Spinal cord (tissue), 10 donors: Measurements from ENCODE around the gene GOT2. TPM values are rescaled to one million over a fixed set of nuclear protein-coding genes. Genes with fewer than 3 reads are reported as not detected.
"Not testable (repeated sequence)": the region's sequence is repeated elsewhere in the genome, so short reads cannot be mapped to it uniquely, and the experiment has no call there.

Experiments used
- DNase-seq, 6 donors: peaks; one replicate each; pipeline versions ENCODE4 v3.0.0 to v3.0.0-alpha.2; 2013 to 2015; ENCODE audit warnings: low spot score in 6 of 6, low read depth in 4 of 6
- H3K27ac ChIP-seq: one replicate; pipeline ENCODE4 v1.5.1; 2013; ENCODE audit warnings: low read depth, low read length, control low read depth
- H3K27me3 ChIP-seq: one replicate; pipeline ENCODE4 v1.6.1; 2013; ENCODE audit warnings: low read length; ENCODE audit not compliant: control insufficient read depth, insufficient read depth
- H3K36me3 ChIP-seq: one replicate; pipeline ENCODE4 v1.6.1; 2013; ENCODE audit warnings: low read length; ENCODE audit not compliant: control insufficient read depth, insufficient read depth
- H3K4me1 ChIP-seq: one replicate; pipeline ENCODE4 v1.6.1; 2013; ENCODE audit warnings: low read length; ENCODE audit not compliant: control insufficient read depth, insufficient read depth
- H3K4me3 ChIP-seq: one replicate; pipeline ENCODE4 v1.5.1; 2013; ENCODE audit warnings: low read depth, low read length, control low read depth
- H3K9me3 ChIP-seq: one replicate; pipeline ENCODE4 v1.6.1; 2013; ENCODE audit warnings: low read length; ENCODE audit not compliant: control insufficient read depth, insufficient read depth
- WGBS: methylation state at CpG from one replicate; pipeline ENCODE4 v1.1.5; 2013; ENCODE audit warnings: missing lambda C conversion rate; ENCODE audit not compliant: insufficient coverage; 5-methylcytosine and 5-hydroxymethylcytosine counted together
- polyA plus RNA-seq, 2 donors: library from polyadenylated mRNA; unstranded; fragments of 120-200 nt; gene quantifications; one replicate each; pipeline ENCODE4 v1.2.1, GENCODE V29; 2013; ENCODE audit not compliant: insufficient read length in 2 of 2
- total RNA-seq, 2 donors: library from RNA; depleted of rRNA in 1 of 2; stranded (reverse); fragments of 120-200 nt in 1 of 2; fragments of >200 nt in 1 of 2; gene quantifications; one replicate each; pipeline versions ENCODE4 v1.2.3 to v1.2.4, GENCODE V29; 2013 to 2014
- donor health status: healthy.

Gene GOT2
- total and polyA plus RNA-seq, 4 donors: 58.1 to 135 (median 108) TPM

DNA sequence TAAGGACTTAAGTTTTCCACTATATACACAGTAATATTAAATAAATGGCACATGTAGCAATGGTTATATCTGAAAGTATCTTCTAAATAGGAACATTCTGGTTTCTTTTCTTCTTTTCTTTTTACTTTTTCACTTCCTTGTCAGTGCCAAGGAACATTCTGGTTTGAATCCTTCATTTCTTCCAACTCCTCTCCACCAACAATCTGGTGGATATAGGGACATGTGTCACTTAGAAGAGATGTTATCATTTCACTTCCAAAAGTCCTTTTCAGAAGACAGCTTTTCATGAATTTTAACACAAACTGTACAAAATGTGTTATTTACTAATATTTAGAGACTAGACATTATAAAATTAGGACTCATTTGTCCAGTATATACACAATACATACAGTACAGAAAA lies 7.9 kb upstream of the GOT2 start:
- no peak overlapping the region for H3K4me3 ChIP-seq
- H3K9me3 ChIP-seq: no peaks in the 10 kb centered on the region
- H3K27me3 ChIP-seq: no peaks in the 10 kb centered on the region
- H3K4me1 ChIP-seq: no peaks in the 10 kb centered on the region
- no peak overlapping the region for H3K27ac ChIP-seq
- no peaks in the 10 kb centered on the region for H3K36me3 ChIP-seq
- peak in 1 of 6 donors; percentile 67 for DNase-seq

DNA sequence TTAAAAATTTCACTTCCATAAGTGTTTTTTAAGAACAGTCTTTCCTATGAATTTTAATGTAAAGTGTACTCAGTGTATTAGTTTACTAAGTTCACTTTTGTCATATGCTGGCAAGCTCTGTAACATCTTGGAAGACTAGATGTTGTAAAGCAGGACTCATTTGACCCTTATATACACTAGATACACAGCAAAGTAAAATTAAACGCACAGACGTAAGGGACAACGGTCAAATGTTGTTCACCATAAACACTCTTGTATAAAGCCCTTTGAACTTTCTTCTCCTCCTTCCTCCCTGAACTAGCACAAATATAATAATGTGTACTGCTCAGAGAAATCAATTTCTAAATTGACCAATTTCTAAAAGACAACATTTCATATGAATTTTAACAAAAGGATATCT lies 7.0 kb upstream of the GOT2 start:
- no peak overlapping the region for H3K4me3 ChIP-seq
- no peak for DNase-seq
- H3K9me3 ChIP-seq: no peaks in the 10 kb centered on the region
- H3K27me3 ChIP-seq: no peaks in the 10 kb centered on the region
- no peak overlapping the region for H3K27ac ChIP-seq
- WGBS: no CpG with 5 or more reads among the region's 3 CpGs
- H3K4me1 ChIP-seq: no peaks in the 10 kb centered on the region
- H3K36me3 ChIP-seq: no peaks in the 10 kb centered on the region

DNA sequence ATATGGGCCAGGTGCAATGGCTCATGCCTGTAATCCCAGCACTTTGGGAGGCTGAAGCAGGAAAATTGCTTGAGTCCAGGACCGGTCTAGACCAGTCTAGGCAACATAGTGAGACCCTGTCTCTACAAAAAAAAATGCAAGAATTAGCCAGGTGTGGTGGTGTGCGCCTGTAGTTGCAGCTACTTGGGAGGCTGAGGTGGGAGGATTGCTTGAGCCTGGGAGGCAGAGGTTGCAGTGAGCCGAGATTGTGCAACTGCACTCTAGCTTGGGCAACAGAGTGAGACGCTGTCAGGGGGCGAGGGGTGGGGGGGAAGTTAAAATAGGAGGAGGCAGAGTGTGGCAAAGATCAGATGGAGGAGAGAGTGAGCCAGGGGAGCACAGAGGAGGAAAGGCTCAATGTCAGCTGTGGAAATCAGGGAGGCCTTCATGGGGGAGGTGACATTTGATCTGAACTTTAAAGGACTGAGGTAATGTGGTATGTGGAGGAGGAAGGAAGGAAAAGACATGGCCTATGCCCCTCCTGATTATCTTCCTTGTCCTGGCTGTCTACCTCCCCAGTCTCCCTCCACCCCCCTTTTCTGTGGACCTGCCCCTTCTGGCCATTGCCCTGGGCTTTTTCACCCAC lies 4.7 kb upstream of the GOT2 start:
- Histone ChIP-seq H3K4me1 (peaks cover 7% of the 10 kb centered on the region), H3K27me3 (no peaks in the 10 kb centered on the region), H3K27ac (no peak overlapping the region), H3K9me3 (no peaks in the 10 kb centered on the region), H3K4me3 (no peak overlapping the region), H3K36me3 (no peaks in the 10 kb centered on the region)
- 92% methylated on average over 5 of the region's 5 CpGs for WGBS
- no peak for DNase-seq

DNA sequence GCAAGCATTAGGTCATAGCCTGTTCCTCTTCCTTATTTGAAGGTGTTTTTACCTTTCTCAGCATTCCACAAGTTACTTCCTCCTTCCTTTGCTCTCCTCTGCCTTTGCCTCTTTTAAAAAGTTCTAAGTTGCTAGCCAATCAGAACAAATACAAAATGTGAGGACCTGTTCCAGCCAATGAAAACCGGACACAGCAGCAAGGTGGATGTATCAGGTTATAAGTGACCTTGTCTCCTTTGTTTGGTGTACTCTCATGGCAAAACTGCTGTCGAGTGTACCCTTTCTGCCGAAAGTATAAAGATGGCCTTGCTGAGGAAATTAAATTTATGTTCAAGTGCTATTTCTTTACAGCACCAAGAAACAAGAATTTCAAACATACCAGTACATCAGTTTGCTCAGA lies 2.2 kb upstream of the GOT2 start:
- H3K4me1 ChIP-seq, H3K27me3 ChIP-seq: not testable (repeated sequence)

DNA sequence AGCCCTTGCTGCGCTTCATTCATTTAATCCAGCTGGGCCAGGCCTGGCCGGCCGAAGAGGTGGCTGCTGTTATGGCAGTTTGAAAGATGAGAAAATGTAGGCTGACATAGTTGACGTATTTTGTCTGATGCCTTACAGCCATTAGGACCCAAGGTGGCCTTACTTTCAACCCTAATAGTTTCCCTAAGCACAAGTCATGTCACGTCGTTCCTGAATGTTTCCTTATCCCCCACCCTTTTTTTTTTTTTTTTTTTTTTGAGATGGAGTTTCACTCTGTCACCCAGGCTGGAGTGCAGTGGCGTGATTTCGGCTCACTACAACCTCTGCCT lies 307 bp upstream of the GOT2 start:
- 0% methylated on average over 1 of the region's 8 CpGs for WGBS
- no peaks in the 10 kb centered on the region for H3K9me3 ChIP-seq
- H3K4me1 ChIP-seq: peaks cover 14% of the 10 kb centered on the region
- no peak overlapping the region for H3K27ac ChIP-seq
- H3K4me3 ChIP-seq: peak overlapping the region; percentile 74
- H3K27me3 ChIP-seq: no peaks in the 10 kb centered on the region
- H3K36me3 ChIP-seq: no peaks in the 10 kb centered on the region
- peak in 1 of 6 donors; percentile 28 for DNase-seq

More for the DNA sequence above, 2.2 kb upstream of the GOT2 start:
- not testable (repeated sequence) for H3K9me3 ChIP-seq, H3K4me3 ChIP-seq, H3K27ac ChIP-seq, H3K36me3 ChIP-seq, DNase-seq
- 71% methylated on average over 1 of the region's 3 CpGs for WGBS

DNA sequence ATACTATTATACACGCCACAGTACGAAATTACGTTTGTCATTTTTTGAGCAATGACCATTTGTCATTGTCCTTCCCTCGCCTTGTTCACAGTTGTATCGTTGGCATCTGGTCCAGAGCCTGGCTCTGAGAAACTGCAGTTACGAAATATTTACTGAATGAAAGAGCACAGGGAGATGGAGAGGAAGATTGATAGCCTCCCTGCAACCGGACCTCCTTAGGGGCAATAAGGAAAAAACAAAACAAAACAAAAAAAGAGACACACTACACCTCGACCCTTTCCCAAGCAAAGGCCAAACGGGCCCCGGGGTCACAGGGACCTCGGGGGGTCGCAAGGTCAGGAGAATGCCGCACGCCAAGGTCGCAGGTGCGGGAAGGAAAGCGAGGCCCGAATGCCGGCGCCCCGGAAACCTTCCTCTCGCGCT lies 857 bp downstream of the GOT2 start:
- Histone ChIP-seq H3K9me3 (no peaks in the 10 kb centered on the region), H3K36me3 (no peaks in the 10 kb centered on the region), H3K27ac (no peak overlapping the region), H3K4me1 (peaks cover 14% of the 10 kb centered on the region), H3K4me3 (peak overlapping the region; percentile 74), H3K27me3 (no peaks in the 10 kb centered on the region)
- DNase-seq: peak in 2 of 6 donors; percentile 15 to 22
- 0% methylated on average over 17 of the region's 23 CpGs for whole genome bisulfite sequencing

DNA sequence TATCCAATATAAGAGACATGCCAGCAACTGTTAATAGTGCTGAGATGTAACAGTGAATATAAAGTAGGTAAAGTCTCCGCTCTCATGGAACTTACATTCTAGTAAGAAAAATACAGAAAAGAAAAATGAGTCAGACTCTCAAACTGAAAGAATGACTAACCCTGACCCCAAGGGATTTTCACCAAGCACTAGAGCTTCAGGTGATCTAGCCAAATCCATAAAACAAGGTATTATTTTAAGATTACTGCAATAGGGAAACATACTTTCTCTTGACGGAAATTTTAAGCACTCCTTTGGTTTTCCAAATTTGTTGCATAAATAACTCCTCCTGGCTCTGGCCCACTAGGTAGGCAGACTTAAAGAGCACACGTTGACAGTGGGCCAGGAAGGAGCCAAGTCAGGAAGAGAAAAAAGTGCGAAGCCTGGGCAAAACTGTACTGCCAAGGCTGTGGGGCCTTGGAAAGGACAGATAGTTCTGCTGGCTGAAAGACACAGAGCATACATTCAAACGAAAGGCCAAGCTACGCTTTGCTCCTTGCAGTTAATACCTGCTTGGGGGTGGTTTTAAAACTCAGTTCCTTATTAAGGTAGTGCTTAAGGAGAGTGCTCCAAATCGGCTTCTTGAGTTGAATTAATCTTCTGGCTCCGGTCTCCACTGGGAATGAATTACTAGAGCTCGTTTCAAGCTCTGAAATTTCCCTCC lies 1.4 kb downstream of the GOT2 start:
- peak overlapping the region; percentile 74 for H3K4me3 ChIP-seq
- DNase-seq: peak in 3 of 6 donors; percentile 3 to 25 (median 23)
- no peaks in the 10 kb centered on the region for H3K36me3 ChIP-seq
- H3K4me1 ChIP-seq: peaks cover 14% of the 10 kb centered on the region
- H3K27me3 ChIP-seq: no peaks in the 10 kb centered on the region
- WGBS: 30% methylated on average over 4 of the region's 9 CpGs
- H3K27ac ChIP-seq: no peak overlapping the region
- no peaks in the 10 kb centered on the region for H3K9me3 ChIP-seq

DNA sequence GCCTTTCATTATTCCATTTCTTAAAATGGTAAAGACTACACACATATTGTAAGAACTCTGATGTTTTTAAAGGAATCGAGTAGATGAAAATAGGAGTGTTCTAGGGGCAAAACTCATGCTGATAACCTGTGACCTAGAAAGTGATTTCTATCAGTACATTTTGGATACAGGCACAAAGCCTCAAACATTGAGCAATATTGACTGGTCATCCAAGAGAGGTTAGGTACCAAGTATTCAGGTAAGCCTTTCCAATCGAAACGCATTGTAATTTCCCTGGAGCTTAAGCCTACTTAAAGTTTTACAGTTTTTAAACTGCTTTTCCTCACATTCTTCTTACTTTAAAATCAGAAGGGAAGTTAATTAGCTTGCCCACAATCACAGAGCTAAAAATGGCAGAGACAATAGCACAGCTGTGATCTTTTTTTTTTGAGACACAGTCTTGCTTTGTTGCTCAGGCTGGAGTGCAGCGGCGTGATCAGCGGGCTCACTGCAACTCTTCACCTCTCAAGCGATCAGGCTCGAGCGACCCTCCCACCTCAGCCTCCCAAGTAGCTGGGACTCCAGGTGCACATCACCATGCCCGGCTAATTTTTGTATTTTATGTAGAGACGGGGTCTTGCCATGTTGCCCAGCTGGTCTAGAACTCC lies 3.3 kb downstream of the GOT2 start:
- WGBS: 89% methylated on average over 3 of the region's 11 CpGs
- Histone ChIP-seq H3K27me3 (no peaks in the 10 kb centered on the region), H3K4me1 (peaks cover 14% of the 10 kb centered on the region), H3K36me3 (no peaks in the 10 kb centered on the region), H3K4me3 (no peak overlapping the region), H3K27ac (no peak overlapping the region), H3K9me3 (no peaks in the 10 kb centered on the region)
- no peak for DNase-seq

DNA sequence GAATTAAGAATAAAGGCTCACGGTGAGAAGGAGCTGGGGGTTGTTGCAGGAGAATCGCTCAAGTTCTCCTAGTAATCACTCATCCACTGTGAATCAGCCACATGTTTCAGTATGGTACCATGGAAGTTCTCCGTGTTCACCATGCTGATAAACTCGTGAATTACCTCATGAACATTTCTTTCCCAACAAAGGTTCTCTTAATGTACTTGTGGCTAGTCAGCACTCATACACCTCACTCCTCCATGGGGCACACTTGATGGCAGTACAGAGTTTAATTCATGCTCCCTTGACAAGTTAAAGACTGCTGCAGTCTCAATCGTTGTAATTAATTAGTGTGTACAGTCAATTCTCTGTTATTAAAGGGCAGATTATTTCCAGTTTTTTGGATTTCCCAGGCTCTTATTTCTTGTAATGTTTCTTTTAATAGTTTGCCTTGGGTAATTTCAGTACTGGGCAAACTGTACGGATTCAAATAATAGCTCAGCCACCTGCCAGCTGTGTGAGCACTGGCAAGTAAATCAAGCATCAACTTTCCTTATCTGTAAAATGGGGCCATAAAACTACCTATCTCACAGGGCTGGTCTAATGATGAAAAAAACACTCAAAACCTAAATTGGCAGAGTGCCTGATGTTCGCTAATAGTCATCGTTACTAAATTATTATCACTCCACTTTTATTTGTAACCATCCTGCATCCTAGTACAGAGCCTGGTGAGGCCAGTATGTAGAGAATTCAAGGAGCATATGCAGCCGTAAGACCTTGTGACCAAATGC lies 6.1 kb downstream of the GOT2 start:
- peaks cover 5% of the 10 kb centered on the region for H3K4me1 ChIP-seq
- H3K9me3 ChIP-seq: no peaks in the 10 kb centered on the region
- H3K27ac ChIP-seq: no peak overlapping the region
- 83% methylated on average over 6 of the region's 9 CpGs for WGBS
- no peak overlapping the region for H3K4me3 ChIP-seq
- no peaks in the 10 kb centered on the region for H3K36me3 ChIP-seq
- no peaks in the 10 kb centered on the region for H3K27me3 ChIP-seq
- no peak for DNase-seq
